ENCODE measurements around the gene EIF1.

- no peak for TF ChIP-seq CTCF (IDR thresholded peaks at IDR 0.05 in 8 of 11, conservative IDR thresholded peaks at IDR 0.05 in 3 of 11)
- no peak for TF ChIP-seq POLR2AphosphoS5 (IDR thresholded peaks at IDR 0.05)
- TF ChIP-seq POLR2A (IDR thresholded peaks at IDR 0.05), result no peak
These were observed 33.7 kb upstream of the EIF1 start for GRCh38 chr17:41654678-41655607.
